H1 (cell line): ENCODE data around the gene ENPP3. TPM values are rescaled to one million over a fixed set of nuclear protein-coding genes. Genes with fewer than 3 reads are reported as not detected.

ENCODE experiments used
- CTCF ChIA-PET: fragments of 300-600 bp; sonication (Branson Sonifier 250); formaldehyde crosslinking; loops from one replicate; lab custom pipeline; 2021; ENCODE audit not compliant: partially characterized antibody; lab: Charles Lee
- POLR2A ChIA-PET: fragments of 300-600 bp; sonication (Branson Sonifier 250); formaldehyde crosslinking; loops from one replicate; lab custom pipeline; 2021; ENCODE audit warnings: inconsistent platforms; ENCODE audit not compliant: partially characterized antibody; lab: Charles Lee
- DNase-seq, 2 experiments: peaks; one replicate each; pipeline versions ENCODE4 v3.0.0 to v3.0.0-alpha.2; 2010 to 2022; ENCODE audit warnings: low spot score in 2 of 2, low read depth in 1 of 2, mixed read lengths in 1 of 2
- FAIRE-seq: peaks from 2 replicates; lab custom pipeline; 2011; peaks lifted over from hg19 to GRCh38; lab: Jason Lieb, UNC
- H2AFZ ChIP-seq: 2 replicates; pipeline ENCODE4 v1.8.1; 2012; ENCODE audit warnings: low read length, inconsistent platforms
- H2AK5ac ChIP-seq: 2 replicates; pipeline ENCODE4 v1.6.1; 2013; ENCODE audit warnings: low read depth, low read length
- H2BK120ac ChIP-seq: replicated peaks from 2 replicates; pipeline ENCODE3; 2013; ENCODE audit warnings: low read depth, low read length, inconsistent platforms
- H2BK12ac ChIP-seq: 2 replicates; pipeline ENCODE4 v1.6.1; 2013; ENCODE audit warnings: low read depth, low read length
- H2BK15ac ChIP-seq: 2 replicates; pipeline ENCODE4 v1.6.1; 2013; ENCODE audit warnings: low read length
- H2BK20ac ChIP-seq: 2 replicates; pipeline ENCODE4 v1.6.1; 2013; ENCODE audit warnings: low read length
- H2BK5ac ChIP-seq: 2 replicates; pipeline ENCODE4 v1.6.1; 2013; ENCODE audit warnings: low read depth, low read length
- H3K14ac ChIP-seq: 2 replicates; pipeline ENCODE4 v1.6.1; 2013; ENCODE audit warnings: inconsistent platforms; ENCODE audit not compliant: insufficient read length
- H3K18ac ChIP-seq: 2 replicates; pipeline ENCODE4 v1.6.1; 2013; ENCODE audit warnings: low read length; ENCODE audit errors: extremely low read depth
- H3K23ac ChIP-seq: 2 replicates; pipeline ENCODE4 v1.6.1; 2013; ENCODE audit warnings: inconsistent platforms; ENCODE audit not compliant: insufficient read length
- H3K23me2 ChIP-seq: 2 replicates; pipeline ENCODE4 v1.6.1; 2013; ENCODE audit warnings: low read depth, low read length
- H3K27ac ChIP-seq: 2 replicates; pipeline ENCODE4 v1.6.1; 2011; ENCODE audit warnings: low read depth, low read length, inconsistent platforms
- H3K27me3 ChIP-seq, 4 experiments: replicated peaks in 1 of 4; 1 replicate in 1 of 4; 2 replicates in 3 of 4; pipeline versions ENCODE4 v1.6.1 to v1.8.1; 2011 to 2013; ENCODE audit warnings: low read length in 3 of 4, mild to moderate bottlenecking in 3 of 4, inconsistent platforms in 2 of 4, mixed read lengths in 2 of 4, moderate library complexity in 1 of 4; ENCODE audit not compliant: control insufficient read depth in 3 of 4, insufficient read depth in 3 of 4; ENCODE audit errors: extremely low read depth in 1 of 4
- H3K36me3 ChIP-seq, 4 experiments: 2 replicates each; pipeline versions ENCODE4 v1.6.1 to v1.8.1; 2011 to 2013; ENCODE audit warnings: mild to moderate bottlenecking in 4 of 4, low read length in 3 of 4, moderate library complexity in 2 of 4, control low read depth in 1 of 4, inconsistent platforms in 1 of 4; ENCODE audit not compliant: insufficient read depth in 4 of 4, control insufficient read depth in 2 of 4
- H3K4ac ChIP-seq: replicated peaks from 2 replicates; pipeline ENCODE3; 2013; ENCODE audit warnings: low read length, low read depth, mixed read lengths, inconsistent platforms; ENCODE audit not compliant: insufficient read length
- H3K4me1 ChIP-seq, 4 experiments: replicated peaks in 1 of 4; 1 replicate in 1 of 4; 2 replicates in 3 of 4; pipeline versions ENCODE4 v1.6.1 to v1.8.1; 2011 to 2013; ENCODE audit warnings: low read length in 3 of 4, inconsistent platforms in 2 of 4, mixed read lengths in 1 of 4; ENCODE audit not compliant: insufficient read depth in 4 of 4, control insufficient read depth in 3 of 4
- H3K4me2 ChIP-seq, 2 experiments: 2 replicates each; pipeline versions ENCODE4 v1.6.1 to v1.8.1; 2011 to 2013; ENCODE audit warnings: low read depth in 2 of 2, low read length in 2 of 2, control low read depth in 1 of 2, inconsistent platforms in 1 of 2, mild to moderate bottlenecking in 1 of 2; ENCODE audit not compliant: insufficient read depth in 1 of 2
- H3K4me3 ChIP-seq, 4 experiments: fragments of 200-600, 300-600 bp in 1 of 4; sonication (generic), shearing (Covaris generic), sonication (Bioruptor Twin) in 1 of 4; 2 replicates each; pipeline versions ENCODE4 v1.5.1 to v1.8.1; 2011 to 2016; ENCODE audit warnings: low read length in 4 of 4, low read depth in 3 of 4, control low read depth in 2 of 4, inconsistent platforms in 2 of 4, mild to moderate bottlenecking in 2 of 4, mixed read lengths in 1 of 4, moderate library complexity in 1 of 4; ENCODE audit not compliant: insufficient read depth in 2 of 4; ENCODE audit errors: extremely low read depth in 1 of 4
- H3K56ac ChIP-seq: replicated peaks from 2 replicates; pipeline ENCODE3; 2013; ENCODE audit warnings: low read depth, mild to moderate bottlenecking, mixed read lengths, low read length, inconsistent platforms; ENCODE audit not compliant: insufficient read length
- H3K79me1 ChIP-seq: 2 replicates; pipeline ENCODE4 v1.6.1; 2013; ENCODE audit warnings: low read depth, low read length, control low read depth
- H3K79me2 ChIP-seq, 2 experiments: 2 replicates each; pipeline versions ENCODE4 v1.6.1 to v1.8.1; 2012 to 2013; ENCODE audit warnings: low read length in 2 of 2, mild to moderate bottlenecking in 2 of 2, inconsistent platforms in 1 of 2; ENCODE audit not compliant: insufficient read depth in 2 of 2, control insufficient read depth in 1 of 2
- H3K9ac ChIP-seq, 4 experiments: replicated peaks in 1 of 4; 1 replicate in 1 of 4; 2 replicates in 3 of 4; pipeline versions ENCODE4 v1.6.1 to v1.8.1; 2011 to 2013; ENCODE audit warnings: low read depth in 3 of 4, low read length in 3 of 4, control low read depth in 2 of 4, mild to moderate bottlenecking in 2 of 4, moderate library complexity in 2 of 4, inconsistent platforms in 1 of 4; ENCODE audit errors: extremely low read depth in 1 of 4
- H3K9me3 ChIP-seq, 2 experiments: 2 replicates each; pipeline versions ENCODE4 v1.6.1 to v1.8.1; 2012 to 2013; ENCODE audit warnings: mild to moderate bottlenecking in 2 of 2, moderate library complexity in 2 of 2, control low read depth in 1 of 2, inconsistent platforms in 1 of 2, low read depth in 1 of 2, low read length in 1 of 2, mixed read lengths in 1 of 2; ENCODE audit not compliant: insufficient read depth in 2 of 2
- H4K20me1 ChIP-seq, 2 experiments: replicated peaks in 1 of 2; 2 replicates each; pipeline versions ENCODE3 to v1.8.1; 2011 to 2013; ENCODE audit warnings: inconsistent platforms in 2 of 2, low read length in 2 of 2, mild to moderate bottlenecking in 1 of 2; ENCODE audit not compliant: insufficient read depth in 2 of 2, control insufficient read depth in 1 of 2
- H4K5ac ChIP-seq: 2 replicates; pipeline ENCODE4 v1.6.1; 2013; ENCODE audit warnings: low read length, low read depth, mixed read lengths, inconsistent platforms; ENCODE audit not compliant: insufficient read length
- H4K8ac ChIP-seq: 2 replicates; pipeline ENCODE4 v1.8.0; 2013; ENCODE audit warnings: mild to moderate bottlenecking, moderate library complexity, low read length, inconsistent platforms; ENCODE audit not compliant: insufficient read depth; ENCODE audit errors: extremely low read depth
- H4K91ac ChIP-seq: replicated peaks from 2 replicates; pipeline ENCODE3; 2013; ENCODE audit warnings: low read length, mixed read lengths, inconsistent platforms; ENCODE audit not compliant: insufficient read length
- CREB1 ChIP-seq: IDR thresholded peaks from 2 replicates; pipeline ENCODE4 v1.6.1; 2012; ENCODE audit warnings: inconsistent platforms
- CTBP2 ChIP-seq: IDR thresholded peaks from 2 replicates; pipeline ENCODE4 v1.7.0; 2011; ENCODE audit warnings: borderline replicate concordance, mild to moderate bottlenecking, moderate library complexity, mixed read lengths, low read length; ENCODE audit not compliant: insufficient read depth, insufficient read length
- PHF8 ChIP-seq: fragments of 200-600 bp; sonication (generic); conservative IDR thresholded peaks from 2 replicates; pipeline ENCODE4 v1.7.1; 2012; ENCODE audit warnings: low read depth, mild to moderate bottlenecking, inconsistent platforms, low read length, moderate library complexity
- SP2 ChIP-seq: IDR thresholded peaks from 2 replicates; pipeline ENCODE4 v1.6.1; 2012; ENCODE audit warnings: mild to moderate bottlenecking, low read length, inconsistent platforms
- TAF1 ChIP-seq: IDR thresholded peaks from 2 replicates; pipeline ENCODE4 v1.6.1; 2011; ENCODE audit warnings: mild to moderate bottlenecking, low read depth, low read length
- ZNF274 ChIP-seq: IDR thresholded peaks from 2 replicates; pipeline ENCODE4 v1.7.0; 2012; ENCODE audit warnings: low read length, borderline replicate concordance; ENCODE audit errors: extremely low read depth
- WGBS, 2 experiments: shearing (Covaris generic) in 1 of 2; methylation state at CpG; one replicate each; pipeline versions ENCODE4 v1.1.6 to v1.1.7; 2013 to 2015; ENCODE audit warnings: low lambda C conversion rate in 2 of 2, mixed read lengths in 2 of 2, inconsistent platforms in 1 of 2, low coverage in 1 of 2, missing lambda C conversion rate in 1 of 2; ENCODE audit not compliant: insufficient replicate concordance in 2 of 2, insufficient coverage in 1 of 2, insufficient read length in 1 of 2; ENCODE audit errors: extremely low coverage in 1 of 2, missing lambda C conversion rate in 1 of 2; 5-methylcytosine and 5-hydroxymethylcytosine counted together
- polyA plus RNA-seq, 7 experiments: library from polyadenylated mRNA; depleted of rRNA in 3 of 7; stranded (reverse) in 5 of 7; unstranded in 2 of 7; fragments of >200 nt in 5 of 7; fragments of 200-250 nt in 2 of 7; gene quantifications; 1 replicate in 5 of 7; 2 replicates in 1 of 7; 4 replicates in 1 of 7; pipeline versions ENCODE4 v1.2.1 to v1.2.3, GENCODE V29; 2011 to 2013; ENCODE audit warnings: missing spikeins in 2 of 7, mixed read lengths in 2 of 7
- total RNA-seq: library from RNA; stranded (reverse); fragmentation: NEBNext Ultra II Directional; extraction: Animal tissue kit (Norgen Biotek cat#: 25700); gene quantifications from 2 replicates; pipeline ENCODE4 v1.2.1, GENCODE V29; 2021

The ENPP3 gene
- total and polyA plus RNA-seq, 2 of the 8 experiments (the other 6 are each of a cell fraction or from before 2014, with no cell fraction given): 0.11 TPM; not detected in 1

GRCh38 chr6:131696956-131697355 is 59.9 kb downstream of the ENPP3 start:
- Histone ChIP-seq H3K9me3 (no peaks in the 10 kb centered on the region), H2AK5ac (no peak overlapping the region), H2BK120ac (no peak overlapping the region), H3K27me3 (no peaks in the 10 kb centered on the region), H3K9ac (no peak overlapping the region), H2BK15ac (no peak overlapping the region), H2BK12ac (no peak overlapping the region), H2BK5ac (no peak overlapping the region), H4K20me1 (no peaks in the 10 kb centered on the region), H3K4me2 (no peak overlapping the region), H3K4ac (no peak overlapping the region), H2AFZ (no peak overlapping the region), H3K14ac (no peak overlapping the region), H4K91ac (no peak overlapping the region), H3K4me1 (peaks cover 0 to 3% (median 1%) of the 10 kb centered on the region in 4 experiments; a peak in 2 of 7 replicates), H3K79me1 (no peaks in the 10 kb centered on the region), H2BK20ac (no peak overlapping the region), H3K18ac (no peak overlapping the region; the same call in 1 of the 2 replicates), H3K36me3 (no peaks in the 10 kb centered on the region), H4K8ac (no peak overlapping the region), H3K27ac (no peak overlapping the region), H3K4me3 (no peak overlapping the region), H4K5ac (no peak overlapping the region), H3K79me2 (no peaks in the 10 kb centered on the region), H3K56ac (no peak overlapping the region), H3K23me2 (no peaks in the 10 kb centered on the region), H3K23ac (no peak overlapping the region)
- DNase-seq: no peak
- CTCF ChIA-PET: interaction anchor here (1.1 to 4.3 kb wide), 8 partner anchors 21 to 289 kb away, joined by 3 to 43 read pairs (median 14); no protein-coding TSS in a partner anchor
- TF ChIP-seq PHF8 (no peak), CTBP2 (no peak), TAF1 (no peak), CREB1 (no peak), SP2 (no peak), ZNF274 (no peak)
- 96% methylated on average over 7 of the region's 7 CpGs; no CpG with 5 or more reads in 1 of the 2 experiments for WGBS, 2 experiments
- POLR2A ChIA-PET: interaction anchor here (1.3 kb wide), 1 partner anchor 219 kb away, joined by 4 read pairs; no protein-coding TSS in a partner anchor
- no peak for FAIRE-seq
